SK-N-SH treated with all-trans-retinoic acid at 6 μM for 48 hours (cell line): ENCODE results near the gene GRB14.

Experiments
- ATAC-seq: fragments of 200-7000 bp; cut with Tn5 transposase; 3 replicates; pipeline ENCODE4 v1.9.1; 2020; ENCODE audit warnings: mild to moderate bottlenecking, moderate library complexity
- ARNTL ChIP-seq: fragments of 450-650 bp; formaldehyde crosslinking; IDR thresholded peaks from 2 replicates; pipeline ENCODE4 v1.5.0; 2020; ENCODE audit warnings: low read depth, mild to moderate bottlenecking, moderate library complexity, borderline replicate concordance
- BACH2 ChIP-seq: fragments of 250-450 bp; sonication (Bioruptor Pico); IDR thresholded peaks from 2 replicates; pipeline ENCODE4 v1.9.0; 2021; ENCODE audit warnings: mild to moderate bottlenecking, borderline replicate concordance
- CREB5 ChIP-seq: fragments of 250-450 bp; sonication (Bioruptor Pico); IDR thresholded peaks from 2 replicates; pipeline ENCODE4 v1.5.1; 2020; ENCODE audit warnings: low read depth, mild to moderate bottlenecking, moderate library complexity
- CSDC2 ChIP-seq: fragments of 250-450 bp; sonication (Bioruptor Pico); IDR thresholded peaks from 2 replicates; pipeline ENCODE4 v1.5.0; 2020; ENCODE audit warnings: mild to moderate bottlenecking, moderate library complexity
- CSRNP3 ChIP-seq: fragments of 250-450 bp; sonication (Bioruptor Pico); IDR thresholded peaks from 2 replicates; pipeline ENCODE4 v1.5.1; 2021; ENCODE audit warnings: mild to moderate bottlenecking, moderate library complexity
- ESRRG ChIP-seq: fragments of 250-450 bp; sonication (Bioruptor Pico); IDR thresholded peaks from 2 replicates; pipeline ENCODE4 v1.6.1; 2021; ENCODE audit warnings: mild to moderate bottlenecking
- GLIS3 ChIP-seq: fragments of 250-450 bp; sonication (Bioruptor Pico); IDR thresholded peaks from 2 replicates; pipeline ENCODE4 v1.5.0; 2020; ENCODE audit warnings: mild to moderate bottlenecking, moderate library complexity
- OSR1 ChIP-seq: fragments of 250-450 bp; sonication (Bioruptor Pico); IDR thresholded peaks from 2 replicates; pipeline ENCODE4 v1.8.0; 2022; ENCODE audit warnings: moderate library complexity, mild to moderate bottlenecking, inconsistent platforms
- PATZ1 ChIP-seq: fragments of 250-450 bp; sonication (Bioruptor Pico); IDR thresholded peaks from 2 replicates; pipeline ENCODE4 v1.8.0; 2020; ENCODE audit warnings: mild to moderate bottlenecking, moderate library complexity, borderline replicate concordance
- POU6F1 ChIP-seq: fragments of 250-450 bp; sonication (Bioruptor Pico); IDR thresholded peaks from 2 replicates; pipeline ENCODE4 v1.8.0; 2021; ENCODE audit warnings: low read depth, mild to moderate bottlenecking, moderate library complexity, borderline replicate concordance
- PPARA ChIP-seq: fragments of 250-450 bp; sonication (Bioruptor Pico); IDR thresholded peaks from 2 replicates; pipeline ENCODE4 v1.5.0; 2020; ENCODE audit warnings: mild to moderate bottlenecking, borderline replicate concordance
- RARB ChIP-seq: fragments of 250-450 bp; sonication (Bioruptor Pico); IDR thresholded peaks from 2 replicates; pipeline ENCODE4 v1.8.0; 2021; ENCODE audit warnings: mild to moderate bottlenecking, moderate library complexity
- SNAI2 ChIP-seq: fragments of 250-450 bp; sonication (Bioruptor Pico); IDR thresholded peaks from 2 replicates; pipeline ENCODE4 v1.5.0; 2020; ENCODE audit warnings: mild to moderate bottlenecking, moderate library complexity
- TOX ChIP-seq: fragments of 250-450 bp; sonication (Bioruptor Pico); IDR thresholded peaks from 2 replicates; pipeline ENCODE4 v1.8.0; 2021; ENCODE audit warnings: mild to moderate bottlenecking, moderate library complexity, borderline replicate concordance
- TSHZ2 ChIP-seq: fragments of 250-450 bp; sonication (Bioruptor Pico); IDR thresholded peaks from 2 replicates; pipeline ENCODE4 v1.5.0; 2020; ENCODE audit warnings: mild to moderate bottlenecking, moderate library complexity
- ZC3H10 ChIP-seq: fragments of 250-450 bp; sonication (Bioruptor Pico); IDR thresholded peaks from 2 replicates; pipeline ENCODE4 v1.5.1; 2021; ENCODE audit warnings: mild to moderate bottlenecking, moderate library complexity
- ZFP3 ChIP-seq: fragments of 250-450 bp; sonication (Bioruptor Pico); IDR thresholded peaks from 2 replicates; pipeline ENCODE4 v1.5.0; 2020; ENCODE audit warnings: mild to moderate bottlenecking, moderate library complexity
- ZFP30 ChIP-seq: fragments of 450-650 bp; formaldehyde crosslinking; IDR thresholded peaks from 2 replicates; pipeline ENCODE4 v1.5.0; 2022; ENCODE audit warnings: mild to moderate bottlenecking, moderate library complexity
- ZNF565 ChIP-seq: fragments of 450-650 bp; formaldehyde crosslinking; conservative IDR thresholded peaks from 2 replicates; pipeline ENCODE4 v1.5.0; 2020; ENCODE audit warnings: low read depth, mild to moderate bottlenecking, moderate library complexity
- ZNF70 ChIP-seq: fragments of 450-650 bp; formaldehyde crosslinking; IDR thresholded peaks from 2 replicates; pipeline ENCODE4 v1.5.0; 2020; ENCODE audit warnings: mild to moderate bottlenecking, moderate library complexity
- ZNF8 ChIP-seq: fragments of 450-650 bp; formaldehyde crosslinking; IDR thresholded peaks from 2 replicates; pipeline ENCODE4 v1.5.0; 2020; ENCODE audit warnings: mild to moderate bottlenecking, moderate library complexity

Gene GRB14

GRCh38 chr2:164621764-164622105 lies 453 bp upstream of the GRB14 start:
- TF ChIP-seq PATZ1 (no peak), ZFP30 (CRISPR knock-in tag) (no peak), ESRRG (CRISPR knock-in tag) (no peak), CSDC2 (CRISPR knock-in tag) (no peak), POU6F1 (no peak), TSHZ2 (CRISPR knock-in tag) (no peak), GLIS3 (CRISPR knock-in tag) (no peak), SNAI2 (CRISPR knock-in tag) (no peak), ZNF565 (no peak), PPARA (CRISPR knock-in tag) (no peak), CREB5 (CRISPR knock-in tag) (no peak), BACH2 (CRISPR knock-in tag) (no peak), ZC3H10 (no peak), ZNF70 (no peak), OSR1 (CRISPR knock-in tag) (no peak), ZFP3 (CRISPR knock-in tag) (no peak), ARNTL (CRISPR knock-in tag) (no peak)
- ATAC-seq, result peak; percentile 16; the same call in 2 of the 3 replicates

- peak; percentile 27 for ATAC-seq
- no peak for TF ChIP-seq CSRNP3
- TF ChIP-seq, all 23 proteins: peak for 0
Observed at GRCh38 chr2:164620457-164620856, 825 bp downstream of the GRB14 start.

GRCh38 chr2:164617466-164617865 lies 3.8 kb downstream of the GRB14 start:
- TF ChIP-seq OSR1 (CRISPR knock-in tag), result no peak
- TF ChIP-seq ARNTL (CRISPR knock-in tag), result no peak
- no peak for TF ChIP-seq CREB5 (CRISPR knock-in tag)
- no peak for TF ChIP-seq ZNF565
- TF ChIP-seq TOX, result no peak
- TF ChIP-seq ZNF8, result no peak
- TF ChIP-seq ZFP3 (CRISPR knock-in tag), result no peak
- TF ChIP-seq SNAI2 (CRISPR knock-in tag), result no peak
- no peak for TF ChIP-seq CSRNP3
- no peak for TF ChIP-seq ZNF70
- no peak for TF ChIP-seq ZFP30 (CRISPR knock-in tag)
- TF ChIP-seq CSDC2 (CRISPR knock-in tag), result no peak
- no peak for TF ChIP-seq RARB (CRISPR knock-in tag)
- no peak for TF ChIP-seq POU6F1
- TF ChIP-seq, all 23 proteins: peak for 0
- peak; percentile 22 for ATAC-seq
